WI38 (cell line): ENCODE results near the gene TBRG4.

ENCODE experiments used
- H3K4me3 ChIP-seq: 2 replicates; pipeline ENCODE4 v1.5.1; 2011; ENCODE audit warnings: low read depth, mild to moderate bottlenecking, control low read depth, low read length
- CTCF ChIP-seq: IDR thresholded peaks from 2 replicates; pipeline ENCODE4 v1.5.1; 2012; ENCODE audit warnings: low read depth, mild to moderate bottlenecking, control low read depth, low read length

The TBRG4 gene

GRCh38 chr7:45075871-45076796, 35.4 kb downstream of the TBRG4 start:
- no peak for TF ChIP-seq CTCF
- no peak overlapping the region for H3K4me3 ChIP-seq

- H3K4me3 ChIP-seq: no peak overlapping the region
- TF ChIP-seq CTCF: no peak
Observed at GRCh38 chr7:45075355-45075644, 36.2 kb downstream of the TBRG4 start.

- H3K4me3 ChIP-seq: no peak overlapping the region
- no peak for TF ChIP-seq CTCF
Observed at GRCh38 chr7:45074528-45075354, 36.8 kb downstream of the TBRG4 start.

GRCh38 chr7:45073786-45074527, 37.5 kb downstream of the TBRG4 start:
- no peak for TF ChIP-seq CTCF
- no peak overlapping the region for H3K4me3 ChIP-seq

GRCh38 chr7:45073031-45073785, 38.3 kb downstream of the TBRG4 start:
- no peak overlapping the region for H3K4me3 ChIP-seq

More at GRCh38 chr7:45073031-45073785, 38.3 kb downstream of the TBRG4 start:
- TF ChIP-seq CTCF: no peak
